Measurements from ENCODE around the gene ELN.

GRCh38 chr7:74095135-74095534 lies 67.2 kb downstream of the ELN start:
- TF ChIP-seq CTCF (optimal IDR thresholded peaks at IDR 0.05 in 1 of 3, IDR thresholded peaks at IDR 0.05 in 1 of 3, conservative IDR thresholded peaks at IDR 0.05 in 1 of 3; ENCODE audit: extremely low read depth in 1 of 3, insufficient read depth in 2 of 3, low read length in 3 of 3) (no peak), EZH2 (IDR thresholded peaks at IDR 0.05; ENCODE audit: low read length) (no peak)
